DND-41 (cell line): ENCODE measurements around the gene WDFY4.

Experiments
- CTCF ChIP-seq: IDR thresholded peaks from 2 replicates; pipeline ENCODE4 v1.5.1; 2012; ENCODE audit warnings: borderline replicate concordance, low read length, moderate library complexity, mild to moderate bottlenecking; ENCODE audit not compliant: poor library complexity, severe bottlenecking; ENCODE audit errors: extremely low read depth
- EZH2 ChIP-seq: IDR thresholded peaks from 3 replicates; pipeline ENCODE4 v1.6.1; 2012; ENCODE audit warnings: borderline replicate concordance, low read depth, mild to moderate bottlenecking, moderate library complexity, low read length, inconsistent platforms; ENCODE audit not compliant: severe bottlenecking

- no peak for TF ChIP-seq CTCF
- TF ChIP-seq EZH2, result no peak
These were observed 324.7 kb downstream of the WDFY4 start for GRCh38 chr10:49009199-49009979.
